DOHH2 (cell line): ENCODE measurements around the gene DHRS12.

ENCODE experiments used
- H3F3A ChIP-seq: fragments of 200-600 bp; sonication (generic), shearing (Covaris generic); 2 replicates; pipeline ENCODE4 v1.6.0; 2016; ENCODE audit warnings: antibody characterized with exemption, mild to moderate bottlenecking; ENCODE audit not compliant: control insufficient read depth, insufficient read depth
- H3K27ac ChIP-seq: fragments of 200-600 bp; sonication (generic); 2 replicates; pipeline ENCODE4 v1.5.1; 2014; ENCODE audit warnings: low read depth, mild to moderate bottlenecking, low read length, moderate library complexity
- H3K27me3 ChIP-seq: fragments of 200-600 bp; sonication (generic); 2 replicates; pipeline ENCODE4 v1.6.1; 2014; ENCODE audit warnings: mild to moderate bottlenecking, low read length, mixed read lengths; ENCODE audit not compliant: control insufficient read depth
- H3K36me3 ChIP-seq: fragments of 200-600 bp; sonication (generic); 2 replicates; pipeline ENCODE4 v1.6.1; 2014; ENCODE audit warnings: mild to moderate bottlenecking, low read length, moderate library complexity, mixed read lengths; ENCODE audit not compliant: control insufficient read depth
- H3K4me1 ChIP-seq: fragments of 200-600 bp; sonication (generic); 2 replicates; pipeline ENCODE4 v1.6.1; 2014; ENCODE audit warnings: mild to moderate bottlenecking, low read length, mixed read lengths; ENCODE audit not compliant: control insufficient read depth
- H3K4me2 ChIP-seq: fragments of 200-600 bp; sonication (generic); 2 replicates; pipeline ENCODE4 v1.6.0; 2014; ENCODE audit warnings: mild to moderate bottlenecking, low read length, moderate library complexity
- H3K4me3 ChIP-seq: fragments of 200-600 bp; sonication (generic); 2 replicates; pipeline ENCODE4 v1.5.1; 2014; ENCODE audit warnings: mild to moderate bottlenecking, low read length, mixed read lengths
- H3K79me2 ChIP-seq: fragments of 200-600 bp; sonication (generic); 2 replicates; pipeline ENCODE4 v1.6.1; 2014; ENCODE audit warnings: mild to moderate bottlenecking, low read length, mixed read lengths; ENCODE audit not compliant: control insufficient read depth
- H3K9me2 ChIP-seq: fragments of 200-600 bp; sonication (generic); replicated peaks from 2 replicates; pipeline ENCODE4 v1.6.1; 2014; ENCODE audit warnings: mild to moderate bottlenecking, low read length, mixed read lengths; ENCODE audit not compliant: control insufficient read depth
- H3K9me3 ChIP-seq: fragments of 200-600 bp; sonication (generic); 2 replicates; pipeline ENCODE4 v1.6.1; 2014; ENCODE audit warnings: antibody characterized with exemption, low read length, mixed read lengths; ENCODE audit not compliant: control insufficient read depth, insufficient read depth
- H4K20me1 ChIP-seq: fragments of 200-600 bp; sonication (generic); 2 replicates; pipeline ENCODE4 v1.6.0; 2014; ENCODE audit warnings: low read depth, mild to moderate bottlenecking, antibody characterized with exemption, low read length, moderate library complexity; ENCODE audit not compliant: control insufficient read depth, insufficient read depth
- CTCF ChIP-seq: fragments of 200-600 bp; sonication (generic); IDR thresholded peaks from one replicate; pipeline ENCODE4 v1.5.1; 2014; ENCODE audit warnings: antibody characterized with exemption, mild to moderate bottlenecking, low read depth, low read length; ENCODE audit not compliant: poor library complexity, severe bottlenecking
- EZH2phosphoT487 ChIP-seq: fragments of 200-600 bp; sonication (generic); IDR thresholded peaks from 2 replicates; pipeline ENCODE4 v1.6.1; 2017; ENCODE audit warnings: borderline replicate concordance, mild to moderate bottlenecking, antibody characterized with exemption, low read length, moderate library complexity, mixed read lengths

Gene DHRS12

DNA sequence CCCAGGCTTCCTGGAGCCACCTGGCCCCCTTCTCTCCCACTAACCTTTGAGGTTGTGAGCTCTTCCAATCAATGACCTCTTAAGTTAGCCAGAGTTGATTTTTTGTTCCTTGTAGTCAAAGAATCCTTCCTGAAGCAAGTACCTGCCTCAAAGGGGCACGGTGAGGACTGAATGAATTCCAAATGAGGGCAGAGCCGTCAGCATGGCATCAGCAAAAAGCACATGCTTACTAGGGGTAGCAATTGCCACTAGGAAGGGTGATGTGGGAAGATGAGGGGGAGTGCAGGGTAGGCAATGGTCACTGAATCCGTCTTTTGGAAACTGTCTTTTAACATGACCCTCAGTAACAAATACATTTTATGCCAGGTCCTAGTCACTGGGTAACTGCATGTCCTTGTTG, 15.6 kb upstream of the DHRS12 start:
- H3K4me3 ChIP-seq, result no peak overlapping the region
- peaks cover 14% of the 10 kb centered on the region for H3F3A ChIP-seq
- no peaks in the 10 kb centered on the region for H3K79me2 ChIP-seq
- H3K9me2 ChIP-seq, result no peaks in the 10 kb centered on the region
- peaks cover 74% of the 10 kb centered on the region for H3K4me1 ChIP-seq
- H3K9me3 ChIP-seq, result no peaks in the 10 kb centered on the region
- no peak for TF ChIP-seq CTCF
- TF ChIP-seq EZH2phosphoT487, result no peak
- no peak overlapping the region for H3K27ac ChIP-seq
- H3K4me2 ChIP-seq, result no peak overlapping the region
- no peaks in the 10 kb centered on the region for H3K36me3 ChIP-seq
- no peaks in the 10 kb centered on the region for H3K27me3 ChIP-seq
- no peaks in the 10 kb centered on the region for H4K20me1 ChIP-seq

DNA sequence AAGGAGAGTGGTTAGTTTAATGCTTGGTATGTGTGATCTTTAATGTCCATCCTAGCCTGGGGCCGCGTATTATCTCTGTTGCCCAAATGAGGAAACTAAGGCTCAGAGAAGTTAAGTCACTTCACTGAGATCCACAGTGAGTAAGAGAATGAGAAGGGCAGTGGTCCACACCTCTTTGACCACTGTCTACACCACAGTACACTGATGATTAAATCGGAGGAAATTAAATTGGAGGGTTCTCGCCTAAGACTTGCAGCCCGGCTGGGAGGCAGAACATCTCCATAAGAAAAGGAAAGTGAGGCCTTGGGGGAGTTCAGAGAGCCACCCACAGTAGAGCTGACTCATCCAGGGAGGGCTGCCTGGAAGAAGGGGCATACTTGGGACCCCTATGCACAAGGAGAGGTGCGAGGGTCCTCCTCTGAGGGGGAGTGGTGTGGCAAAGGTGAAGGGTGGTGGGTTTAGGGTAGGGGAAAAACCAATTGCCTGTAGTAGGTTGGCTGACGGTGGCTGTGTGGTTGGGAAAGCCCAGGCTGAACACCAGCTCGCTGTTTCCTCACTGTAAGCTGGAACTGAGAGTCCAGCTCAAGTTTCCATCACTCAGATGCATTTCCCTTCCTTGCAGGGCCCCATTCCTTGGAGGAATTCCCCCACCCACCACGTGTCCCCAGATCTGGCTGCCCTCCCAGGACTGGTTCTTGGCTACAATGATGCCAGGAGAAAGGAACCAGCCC, 15.0 kb upstream of the DHRS12 start:
- H3F3A ChIP-seq, result peaks cover 11% of the 10 kb centered on the region
- peaks cover 74% of the 10 kb centered on the region for H3K4me1 ChIP-seq
- no peak overlapping the region for H3K27ac ChIP-seq
- no peak overlapping the region for H3K4me3 ChIP-seq
- no peaks in the 10 kb centered on the region for H3K27me3 ChIP-seq
- H3K79me2 ChIP-seq, result no peaks in the 10 kb centered on the region
- H3K36me3 ChIP-seq, result no peaks in the 10 kb centered on the region
- H3K9me2 ChIP-seq, result no peaks in the 10 kb centered on the region
- TF ChIP-seq EZH2phosphoT487 (no peak), CTCF (no peak)
- no peaks in the 10 kb centered on the region for H4K20me1 ChIP-seq
- no peaks in the 10 kb centered on the region for H3K9me3 ChIP-seq
- H3K4me2 ChIP-seq, result no peak overlapping the region

DNA sequence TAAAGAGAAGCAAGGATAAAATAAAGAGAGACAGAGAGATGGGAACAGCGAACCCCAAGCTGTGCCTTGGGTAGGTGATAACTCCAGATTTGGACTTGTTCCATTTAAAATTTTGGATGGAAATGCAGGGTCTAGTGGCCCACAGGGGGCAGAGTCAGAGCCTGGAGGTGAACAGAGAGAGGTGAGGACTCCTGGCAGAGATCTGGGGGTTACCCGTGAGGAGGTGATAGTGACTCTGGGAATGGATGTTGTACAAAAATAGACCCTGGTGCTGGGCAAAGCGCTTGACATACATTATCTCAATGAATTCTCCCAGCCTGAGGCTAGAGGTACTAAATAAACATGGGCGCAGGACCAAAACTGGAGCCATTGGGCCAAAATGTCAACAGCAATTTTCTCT, 14.3 kb upstream of the DHRS12 start:
- TF ChIP-seq CTCF, result no peak
- TF ChIP-seq EZH2phosphoT487, result no peak
- no peak overlapping the region for H3K27ac ChIP-seq
- H4K20me1 ChIP-seq, result no peaks in the 10 kb centered on the region
- H3K36me3 ChIP-seq, result no peaks in the 10 kb centered on the region
- no peaks in the 10 kb centered on the region for H3K27me3 ChIP-seq
- peaks cover 74% of the 10 kb centered on the region for H3K4me1 ChIP-seq
- no peaks in the 10 kb centered on the region for H3K9me2 ChIP-seq
- no peaks in the 10 kb centered on the region for H3K79me2 ChIP-seq
- no peak overlapping the region for H3K4me3 ChIP-seq
- peaks cover 9% of the 10 kb centered on the region; the same call in 1 of the 2 replicates for H3F3A ChIP-seq
- H3K9me3 ChIP-seq, result no peaks in the 10 kb centered on the region
- H3K4me2 ChIP-seq, result no peak overlapping the region
